HG03039 (cell line): ENCODE data around the gene ZNF37A.
A peak's percentile ranks its signal among the peaks of the same experiment; 100 is the strongest.
"Not testable (repeated sequence)": the region's sequence is repeated elsewhere in the genome, so short reads cannot be mapped to it uniquely, and the experiment has no call there.

Source experiments
- ATAC-seq: cut with Tn5 transposase; IDR thresholded peaks from one replicate; pipeline ENCODE4 v1.9.1; 2021; ENCODE audit warnings: mild to moderate bottlenecking, moderate library complexity; ENCODE audit not compliant: unreplicated experiment

Gene ZNF37A

DNA sequence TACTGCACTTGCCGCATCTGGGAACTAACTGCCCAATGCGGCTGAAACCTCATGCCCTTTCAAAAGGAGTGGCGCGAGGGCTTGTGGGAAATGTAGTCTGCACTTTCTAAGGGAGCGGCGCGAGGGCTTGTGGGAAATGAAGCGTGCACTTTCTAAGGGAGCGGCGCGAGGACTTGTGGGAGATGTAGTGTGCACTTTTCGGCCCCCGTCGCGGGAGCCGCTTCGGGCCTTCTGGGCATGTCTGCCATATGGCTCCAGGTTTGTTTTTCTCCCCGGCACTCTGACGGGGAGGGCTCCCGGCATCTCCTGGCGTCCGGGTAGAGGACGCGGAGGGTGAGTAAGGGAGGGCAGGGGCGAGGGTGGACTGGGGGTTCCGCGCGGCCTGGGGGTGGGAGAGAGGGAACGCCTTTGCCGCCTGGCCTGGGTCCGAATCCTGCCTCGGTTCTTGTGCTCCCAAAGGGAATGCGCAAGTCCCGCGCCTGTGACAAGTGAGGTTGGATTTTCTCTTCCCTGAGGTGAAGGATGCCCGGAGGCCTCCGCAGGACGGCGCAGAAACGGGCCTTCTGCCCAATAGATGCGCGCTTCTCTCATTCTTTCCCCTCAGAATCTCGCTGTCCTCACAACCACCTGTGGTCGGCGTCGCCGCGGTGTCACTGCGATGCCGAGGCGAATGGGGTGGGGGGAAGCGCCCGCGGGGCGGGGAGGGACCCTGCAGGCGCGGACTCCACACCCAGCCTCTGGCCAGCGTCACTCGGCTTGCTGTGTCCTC lies at the start of gene ZNF37A:
TSS of gene ZNF37A (plus strand) at position 180 of the 769 bp plus-strand sequence. CDS start 2,281 bp downstream, outside the sequence.
- ATAC-seq, result peak; percentile 97

DNA sequence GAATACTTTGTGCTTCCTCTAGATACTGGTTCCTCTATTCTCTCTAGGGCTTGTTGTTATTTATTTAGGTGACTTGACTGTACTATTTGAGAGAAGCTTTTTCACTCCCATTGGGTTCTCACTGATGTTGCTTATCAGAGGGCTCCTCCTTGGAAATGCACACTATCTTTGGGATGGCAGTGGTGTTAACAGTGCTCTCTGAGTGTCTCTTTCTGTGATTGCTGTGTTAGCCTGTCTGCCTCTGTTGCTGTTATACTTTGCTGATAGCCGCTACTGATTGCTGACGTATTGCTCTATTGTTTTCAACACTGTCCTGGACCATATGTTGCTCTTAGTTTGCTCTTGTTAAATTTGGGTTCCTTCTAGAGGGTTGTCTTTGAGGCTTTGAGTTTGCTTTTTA lies 49.0 kb upstream of the ZNF37A start:
- no peak for ATAC-seq

DNA sequence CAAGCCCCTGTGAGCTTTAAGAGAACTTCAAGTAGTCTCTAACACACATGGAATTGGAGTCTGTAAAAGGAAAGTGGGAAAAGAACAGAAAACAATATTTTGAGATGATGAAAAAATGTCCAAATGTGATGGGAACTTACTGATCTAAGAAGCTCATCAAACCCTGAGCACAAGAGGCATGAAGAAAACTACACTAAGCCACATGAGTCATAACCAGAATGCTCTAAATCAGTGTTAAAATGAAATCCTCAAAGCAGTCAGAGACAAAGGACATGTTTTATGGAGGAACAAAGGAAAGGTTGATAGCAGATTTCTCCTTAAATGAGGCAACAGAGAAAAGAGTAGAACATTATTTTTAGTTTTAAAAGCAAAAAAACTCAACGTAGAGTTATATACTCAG lies 46.5 kb upstream of the ZNF37A start:
- ATAC-seq, result peak; percentile 65

DNA sequence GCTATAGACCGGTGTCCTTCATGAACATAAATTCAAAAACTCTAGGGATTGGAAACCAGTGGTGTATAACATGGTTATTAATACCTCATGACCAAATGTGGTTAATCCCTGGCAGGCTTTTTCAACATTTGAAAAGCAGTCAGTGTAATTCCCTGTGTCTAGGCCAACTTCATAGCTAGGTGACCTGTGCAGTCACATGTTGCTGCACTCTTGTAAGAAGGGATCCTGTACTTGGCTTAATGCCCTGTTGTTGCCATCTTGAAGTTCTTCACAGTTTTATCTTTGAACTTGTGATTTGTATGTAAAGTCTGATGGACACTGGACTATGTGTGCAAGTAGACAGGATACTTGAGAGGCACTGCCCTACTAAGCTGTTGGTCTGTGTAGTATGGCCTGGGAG lies 43.9 kb upstream of the ZNF37A start:
- ATAC-seq, result no peak

DNA sequence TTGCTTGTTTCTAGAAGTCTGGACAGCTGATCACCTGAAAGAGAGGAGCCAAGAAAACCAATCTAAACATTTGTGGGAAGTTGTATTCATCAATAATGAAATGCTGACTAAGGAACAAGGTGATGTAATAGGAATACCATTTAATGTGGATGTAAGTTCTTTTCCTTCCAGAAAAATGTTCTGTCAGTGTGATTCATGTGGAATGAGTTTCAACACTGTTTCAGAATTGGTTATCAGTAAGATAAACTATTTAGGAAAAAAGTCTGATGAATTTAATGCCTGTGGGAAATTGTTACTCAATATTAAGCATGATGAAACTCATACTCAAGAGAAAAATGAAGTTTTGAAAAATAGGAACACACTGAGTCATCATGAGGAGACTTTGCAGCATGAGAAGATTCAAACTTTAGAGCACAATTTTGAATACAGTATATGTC lies 39.8 kb upstream of the ZNF37A start:
- ATAC-seq, result no peak

DNA sequence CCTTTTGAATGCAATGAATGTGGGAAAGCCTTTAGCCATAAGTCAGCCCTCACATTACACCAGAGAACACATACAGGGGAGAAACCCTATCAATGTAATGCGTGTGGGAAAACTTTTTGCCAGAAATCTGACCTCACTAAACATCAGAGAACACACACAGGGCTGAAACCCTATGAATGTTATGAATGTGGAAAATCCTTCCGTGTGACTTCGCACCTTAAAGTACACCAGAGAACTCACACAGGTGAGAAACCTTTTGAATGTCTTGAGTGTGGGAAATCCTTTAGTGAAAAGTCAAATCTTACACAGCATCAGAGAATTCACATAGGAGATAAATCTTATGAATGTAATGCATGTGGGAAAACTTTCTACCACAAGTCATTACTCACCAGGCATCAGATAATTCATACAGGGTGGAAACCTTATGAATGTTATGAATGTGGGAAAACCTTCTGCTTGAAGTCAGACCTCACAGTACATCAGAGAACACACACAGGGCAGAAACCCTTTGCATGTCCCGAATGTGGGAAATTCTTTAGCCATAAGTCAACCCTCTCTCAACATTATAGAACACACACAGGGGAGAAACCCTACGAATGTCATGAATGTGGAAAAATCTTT lies 38.8 kb upstream of the ZNF37A start:
- ATAC-seq, result not testable (repeated sequence)

DNA sequence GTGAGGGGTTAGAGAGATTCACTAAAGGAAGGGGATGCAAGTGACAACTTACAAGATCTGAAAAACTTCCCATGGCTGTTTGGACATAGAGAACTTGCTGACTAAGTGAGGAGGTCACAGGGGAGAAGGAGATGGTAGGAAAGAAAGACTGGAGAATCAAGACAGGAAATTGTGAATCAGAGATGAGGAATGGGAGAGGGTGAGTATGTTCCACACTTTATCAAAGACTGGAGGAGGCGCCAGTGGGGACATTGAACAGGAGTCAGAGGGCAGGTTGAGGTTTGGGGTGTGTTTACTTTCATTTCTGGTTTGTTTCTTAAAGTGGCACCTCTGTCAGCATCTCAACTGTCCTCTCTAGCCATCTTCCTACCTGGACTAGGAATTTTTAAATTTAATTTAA lies 24.5 kb upstream of the ZNF37A start:
- not testable (repeated sequence) for ATAC-seq

DNA sequence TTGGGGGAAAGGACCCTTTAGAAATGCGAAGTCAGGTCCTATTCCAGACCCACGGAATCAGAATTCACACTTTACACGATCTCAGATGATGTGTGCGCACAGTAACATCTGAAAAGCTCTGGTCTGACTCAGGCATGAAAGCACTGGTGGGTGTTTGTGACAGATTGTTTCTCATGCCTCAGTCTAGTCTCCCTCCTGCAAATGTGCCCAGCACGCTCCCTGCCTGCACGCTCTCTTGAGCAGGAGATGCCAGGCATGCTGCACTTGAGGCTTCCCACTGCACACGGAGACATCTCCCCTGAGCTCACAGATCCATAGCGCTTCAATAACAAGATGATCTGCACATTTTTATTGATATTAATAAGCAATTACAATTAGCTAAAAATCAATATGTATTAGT lies 23.6 kb upstream of the ZNF37A start:
- no peak for ATAC-seq

DNA sequence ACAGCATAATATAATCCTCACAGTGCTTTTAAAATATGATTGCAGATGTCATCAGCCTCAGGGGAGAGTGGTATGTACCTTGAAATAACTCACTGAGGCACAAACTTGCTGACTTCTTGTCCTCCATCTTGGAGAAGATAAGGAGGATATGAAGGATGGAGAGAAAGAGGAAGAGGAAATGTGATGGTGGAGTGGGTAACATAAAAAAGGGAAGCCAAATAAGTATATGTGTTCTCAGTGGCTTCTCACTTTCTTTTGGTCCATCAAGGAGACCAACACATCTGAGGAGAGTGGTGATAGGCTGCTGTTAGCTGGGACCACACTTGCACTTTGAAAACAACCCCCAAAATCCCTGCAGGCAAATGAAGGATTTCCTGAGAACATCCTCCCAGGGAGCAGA lies 21.6 kb upstream of the ZNF37A start:
- no peak for ATAC-seq

DNA sequence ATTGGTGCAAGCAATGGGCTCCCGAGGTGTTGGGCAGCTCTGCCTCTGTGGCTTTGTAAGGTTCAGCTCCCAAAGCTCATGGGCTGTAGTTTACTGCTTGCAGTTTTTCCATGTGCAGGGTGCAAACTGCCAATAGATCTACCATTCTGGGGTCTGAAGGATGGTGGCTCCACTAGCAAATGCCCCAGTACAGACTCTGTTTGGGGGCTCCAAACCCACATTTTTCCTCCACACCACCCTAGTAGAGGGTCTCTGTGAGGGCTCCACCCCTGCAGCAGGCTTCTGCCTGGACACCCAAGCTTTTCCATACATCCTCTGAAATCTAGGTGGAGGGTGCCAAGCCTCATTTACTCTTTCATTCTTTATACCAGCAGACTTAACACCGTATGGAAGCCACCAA lies 17.4 kb upstream of the ZNF37A start:
- no peak for ATAC-seq

DNA sequence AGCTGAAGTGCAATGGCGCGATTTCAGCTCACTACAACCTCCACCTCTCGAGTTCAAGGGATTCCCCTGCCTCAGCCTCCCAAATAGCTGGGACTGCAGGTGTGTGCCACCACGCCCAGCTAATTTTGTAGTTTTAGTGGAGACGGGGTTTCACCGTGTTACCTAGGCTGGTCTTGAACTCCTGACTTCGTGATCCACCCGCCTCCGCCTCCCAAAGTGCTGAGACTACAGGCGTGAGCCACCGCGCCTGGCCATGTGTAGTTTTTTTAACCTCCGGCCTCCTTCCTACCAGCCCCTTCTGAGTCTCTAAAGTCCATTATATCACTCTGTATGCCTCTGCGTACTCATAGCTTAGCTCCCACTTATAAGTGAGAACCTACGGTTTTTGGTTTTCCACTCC lies 819 bp upstream of the ZNF37A start:
- not testable (repeated sequence) for ATAC-seq

DNA sequence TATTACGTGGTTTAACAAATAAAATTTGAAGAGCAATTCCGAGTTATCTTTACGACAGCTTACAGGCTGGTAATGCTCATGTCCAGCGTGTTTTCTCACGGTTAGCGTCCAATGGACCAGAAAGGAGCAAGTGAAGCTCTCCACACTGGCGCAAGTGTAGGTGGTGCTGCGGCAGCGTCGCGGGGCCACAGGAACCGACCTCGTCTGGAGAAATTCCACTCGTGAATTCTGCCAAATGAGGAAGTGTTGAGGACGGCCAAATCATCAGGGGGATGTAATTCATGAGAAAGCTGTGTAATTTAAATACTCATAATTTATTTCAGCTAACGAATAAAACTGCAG lies 350 bp upstream of the ZNF37A start:
- peak; percentile 22 for ATAC-seq

DNA sequence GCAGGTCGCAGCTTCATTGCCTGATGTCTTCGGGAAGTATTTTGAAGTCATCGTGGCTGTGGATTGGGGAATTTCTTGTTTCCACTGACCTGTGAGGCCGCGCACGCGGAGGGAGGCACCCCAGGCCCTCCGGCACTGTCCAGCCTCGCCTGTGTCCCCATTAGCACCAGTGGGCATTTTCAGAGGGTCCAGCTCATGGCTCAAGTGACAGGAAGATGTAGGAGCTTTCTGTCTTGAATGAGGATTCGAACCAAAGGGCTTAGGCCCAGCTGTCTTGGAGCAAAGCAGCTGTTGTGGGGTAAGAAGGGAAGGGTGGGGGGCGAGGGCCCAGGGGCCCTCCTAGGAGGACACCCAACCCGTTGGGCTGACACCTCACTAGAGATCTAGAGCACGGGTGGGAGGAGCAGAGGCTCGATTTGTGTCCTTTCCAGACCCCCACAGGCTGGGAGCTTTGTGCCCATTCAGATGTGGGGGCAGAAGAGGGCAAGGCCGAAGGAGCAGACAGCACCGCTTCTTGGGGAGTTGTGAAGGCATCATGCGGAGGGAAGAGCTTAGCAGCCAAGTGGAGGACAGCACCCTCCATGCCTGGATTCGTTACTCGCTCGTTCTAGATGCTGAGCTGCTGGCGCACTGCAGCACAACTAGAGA lies 914 bp downstream of the ZNF37A start:
- no peak for ATAC-seq

DNA sequence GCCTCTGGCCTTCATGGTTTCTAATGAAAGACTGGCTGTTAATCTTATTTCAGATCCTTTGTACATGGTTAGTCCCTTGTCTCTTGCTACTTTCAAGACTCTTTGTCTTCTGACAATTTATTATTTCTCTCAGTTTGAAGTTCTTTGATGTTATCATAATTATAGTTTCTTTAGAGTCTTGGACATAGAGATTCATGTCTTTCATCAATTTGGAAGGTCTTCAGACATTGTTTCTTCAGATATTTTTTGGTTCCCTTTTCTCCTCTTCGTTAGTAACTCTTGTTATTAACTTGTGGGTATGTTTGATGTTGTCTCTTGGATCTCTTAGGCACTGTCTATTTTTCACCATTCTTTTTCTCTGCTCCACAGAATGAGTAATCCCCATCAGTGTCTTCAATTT lies 8.7 kb downstream of the ZNF37A start:
- ATAC-seq, result no peak

DNA sequence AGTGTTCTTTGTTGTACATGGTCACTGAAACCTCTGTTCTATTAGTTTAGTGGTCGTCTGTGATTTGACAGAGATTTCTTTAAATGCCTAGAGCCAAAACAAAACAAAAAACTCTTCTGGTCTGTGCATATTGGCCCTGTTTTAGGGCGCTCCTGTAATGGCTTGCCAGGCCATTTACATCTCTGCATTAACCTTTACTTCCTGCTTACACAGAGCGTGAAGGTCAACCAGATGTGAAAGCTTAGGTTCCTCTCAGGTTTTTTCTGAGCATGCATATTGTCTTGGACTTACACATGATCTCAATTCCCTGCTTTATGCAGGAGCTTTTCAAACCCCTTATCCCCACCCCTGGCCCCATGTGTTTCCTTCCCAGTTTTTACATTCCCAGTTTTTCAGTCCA lies 9.6 kb downstream of the ZNF37A start:
- ATAC-seq, result no peak

DNA sequence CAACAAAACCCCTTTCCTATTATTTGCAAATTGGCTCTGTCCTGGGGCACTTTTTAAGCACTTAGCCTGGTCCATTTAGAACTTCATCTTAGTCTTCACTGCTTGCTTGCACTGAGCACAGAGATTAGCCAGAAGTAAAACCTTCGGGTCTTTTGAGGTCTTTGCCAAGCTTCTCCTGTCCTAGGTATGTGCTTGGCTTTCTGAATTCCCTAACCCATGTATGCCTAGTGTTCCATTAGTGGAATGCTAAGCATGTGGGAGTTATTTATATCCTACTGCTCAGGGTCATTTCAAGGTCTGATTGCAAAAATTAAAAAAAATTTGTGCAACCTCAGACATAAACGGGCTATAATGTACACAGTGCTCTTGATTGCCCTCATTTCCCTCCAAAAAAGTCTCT lies 18.0 kb downstream of the ZNF37A start:
- ATAC-seq, result no peak

DNA sequence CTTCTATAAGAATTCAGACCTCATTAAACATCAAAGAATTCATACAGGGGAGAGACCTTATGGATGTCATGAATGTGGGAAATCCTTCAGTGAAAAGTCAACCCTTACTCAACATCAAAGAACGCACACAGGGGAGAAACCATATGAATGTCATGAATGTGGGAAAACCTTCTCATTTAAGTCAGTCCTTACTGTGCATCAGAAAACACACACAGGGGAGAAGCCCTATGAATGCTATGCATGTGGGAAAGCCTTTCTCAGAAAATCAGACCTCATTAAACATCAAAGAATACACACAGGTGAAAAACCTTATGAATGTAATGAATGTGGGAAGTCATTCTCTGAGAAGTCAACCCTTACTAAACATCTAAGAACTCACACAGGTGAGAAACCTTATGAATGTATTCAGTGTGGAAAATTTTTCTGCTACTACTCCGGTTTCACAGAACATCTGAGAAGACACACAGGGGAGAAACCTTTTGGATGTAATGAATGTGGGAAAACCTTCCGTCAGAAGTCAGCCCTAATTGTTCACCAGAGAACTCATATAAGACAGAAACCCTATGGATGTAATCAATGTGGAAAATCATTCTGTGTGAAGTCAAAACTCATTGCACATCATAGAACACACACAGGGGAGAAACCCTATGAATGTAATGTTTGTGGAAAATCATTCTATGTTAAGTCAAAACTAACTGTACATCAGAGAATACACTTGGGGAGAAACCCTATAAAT lies 24.1 kb downstream of the ZNF37A start:
- no peak for ATAC-seq

DNA sequence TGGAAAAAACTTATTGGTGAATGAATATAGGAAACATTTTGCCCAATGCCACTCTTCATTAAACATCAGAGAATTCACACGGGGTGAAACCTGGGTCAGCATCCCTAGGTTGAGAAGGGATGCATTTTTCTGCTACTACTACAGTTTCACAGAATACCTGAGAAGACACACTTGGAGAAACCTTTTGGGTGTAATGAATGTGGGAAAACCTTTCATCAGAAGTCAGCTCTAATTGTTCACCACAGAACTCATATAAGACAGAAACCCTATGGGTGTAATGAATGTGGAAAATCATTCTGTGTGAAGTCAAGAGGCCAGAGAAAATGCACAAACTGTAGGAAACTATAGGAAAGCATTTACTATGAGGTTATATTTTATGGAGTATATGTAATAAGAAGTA lies 24.9 kb downstream of the ZNF37A start:
- no peak for ATAC-seq

DNA sequence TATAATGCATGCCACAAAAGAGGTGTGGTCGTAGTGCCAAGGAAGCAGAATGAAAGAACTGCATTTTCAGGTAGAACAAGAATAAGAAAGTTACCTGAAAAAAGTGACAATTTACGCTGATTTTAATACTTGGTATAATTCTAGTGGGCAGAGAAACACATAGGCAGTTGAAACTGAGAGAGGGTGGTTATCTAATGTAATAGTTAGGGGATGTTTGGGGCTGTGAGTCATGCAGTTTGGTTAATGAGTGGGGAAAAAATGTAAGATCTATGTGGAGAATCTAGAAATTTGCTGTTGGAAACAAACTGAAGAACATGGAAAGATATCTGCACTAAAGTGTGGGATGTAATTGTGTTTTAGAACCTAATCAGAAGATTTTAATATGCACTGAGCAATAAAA lies 33.7 kb downstream of the ZNF37A start:
- ATAC-seq, result no peak

DNA sequence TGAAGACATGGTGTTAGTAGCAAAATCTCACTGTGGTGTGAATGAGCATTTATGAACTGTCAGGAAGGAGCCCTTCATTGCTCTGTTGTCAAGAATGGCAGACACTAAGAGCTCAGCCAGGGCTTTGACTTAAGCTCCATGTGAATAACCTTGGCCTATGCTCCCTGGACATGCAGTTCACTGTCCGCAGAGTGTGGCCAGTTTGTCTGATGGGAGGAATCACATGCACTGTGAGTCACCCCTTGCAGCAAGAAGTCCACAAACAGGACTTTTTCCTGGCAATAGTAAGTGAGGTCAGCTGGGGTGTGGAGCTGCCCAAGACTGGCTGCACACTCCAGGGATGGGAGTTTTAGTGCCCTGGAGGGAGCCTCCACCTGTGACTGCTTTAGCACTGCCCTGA lies 49.5 kb downstream of the ZNF37A start:
- ATAC-seq, result no peak

DNA sequence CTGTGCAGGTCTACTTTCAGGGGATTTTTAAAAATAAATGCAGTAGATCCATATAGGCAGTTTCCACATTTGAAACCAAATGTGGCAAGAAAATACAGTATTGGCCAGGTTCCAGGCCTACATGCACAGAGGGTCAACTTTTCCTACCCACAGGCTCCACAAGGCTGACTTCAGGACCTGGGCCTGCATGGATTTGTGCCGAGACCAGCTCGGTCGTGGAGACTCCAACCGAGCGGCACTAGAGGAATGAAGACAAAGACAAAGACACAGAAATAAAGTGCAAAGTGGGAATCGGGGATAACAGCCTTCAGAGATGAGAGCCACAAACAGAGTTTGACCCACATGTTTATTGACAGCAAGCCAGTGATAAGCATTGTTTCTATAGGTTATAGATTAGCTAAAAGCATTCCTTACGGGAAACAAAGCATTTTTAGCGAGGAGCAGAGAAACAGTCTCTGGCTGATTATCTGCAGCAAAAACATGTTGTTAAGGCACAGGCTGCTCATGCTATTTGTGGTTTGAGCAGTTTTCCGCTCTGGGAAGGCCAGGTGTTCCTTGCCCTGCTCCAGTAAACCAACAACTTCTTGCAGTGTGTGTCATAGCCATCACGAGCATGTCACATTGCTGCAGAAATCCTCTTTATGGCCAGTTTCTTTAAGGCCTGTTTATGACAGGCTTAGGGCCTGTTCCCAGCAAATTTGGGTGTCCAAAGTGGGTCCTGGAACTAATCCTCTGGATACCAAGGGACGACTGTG lies 52.6 kb downstream of the ZNF37A start:
- ATAC-seq, result no peak
